Mesothelial cell of epicardium (in vitro differentiated cells): ENCODE measurements around the gene BRCA1. TPM values are rescaled to one million over a fixed set of nuclear protein-coding genes. Genes with fewer than 3 reads are reported as not detected.
"Not testable (repeated sequence)": the region's sequence is repeated elsewhere in the genome, so short reads cannot be mapped to it uniquely, and the experiment has no call there.

Experiments used
- DNase-seq, 2 experiments: peaks; one replicate each; pipeline ENCODE4 v3.0.0; 2021; ENCODE audit warnings: low spot score in 2 of 2; ENCODE audit not compliant: unreplicated experiment in 2 of 2
- H3K27ac Mint-ChIP-seq: 2 replicates; pipeline ENCODE4 v1.8.0; 2021; ENCODE audit warnings: mixed read lengths
- H3K27me3 Mint-ChIP-seq: 2 replicates; pipeline ENCODE4 v1.8.0; 2021; ENCODE audit warnings: low read depth, mixed read lengths
- H3K36me3 Mint-ChIP-seq: 2 replicates; pipeline ENCODE4 v1.8.0; 2021; ENCODE audit warnings: mixed read lengths
- H3K4me1 Mint-ChIP-seq: 2 replicates; pipeline ENCODE4 v1.8.0; 2021; ENCODE audit warnings: mixed read lengths
- H3K4me3 Mint-ChIP-seq: 2 replicates; pipeline ENCODE4 v1.8.0; 2021; ENCODE audit warnings: mild to moderate bottlenecking, moderate library complexity, mixed read lengths
- H3K9me3 Mint-ChIP-seq: 2 replicates; pipeline ENCODE4 v1.8.0; 2021; ENCODE audit warnings: mixed read lengths
- total RNA-seq: library from RNA; stranded (reverse); gene quantifications from 3 replicates; pipeline ENCODE4 v1.2.1, GENCODE V29; 2021
- TF ChIP-seq, protein P1 (sequence below): fragments of 200-600 bp; sonication (generic); IDR thresholded peaks from one replicate; pipeline ENCODE4 v1.5.0; 2021; ENCODE audit warnings: antibody characterized with exemption; ENCODE audit not compliant: unreplicated experiment

BRCA1 gene
- total RNA-seq, 1 donor from 2014 or later = 15.5 TPM

- no peaks in the 10 kb centered on the region for H3K27me3 Mint-ChIP-seq
- no peak overlapping the region for H3K4me3 Mint-ChIP-seq
- peak in 1 of 2 experiments; percentile 39 for DNase-seq
- H3K9me3 Mint-ChIP-seq = no peaks in the 10 kb centered on the region
- no peaks in the 10 kb centered on the region for H3K36me3 Mint-ChIP-seq
- peaks cover 18% of the 10 kb centered on the region for H3K4me1 Mint-ChIP-seq
- TF ChIP-seq, protein P1, sequence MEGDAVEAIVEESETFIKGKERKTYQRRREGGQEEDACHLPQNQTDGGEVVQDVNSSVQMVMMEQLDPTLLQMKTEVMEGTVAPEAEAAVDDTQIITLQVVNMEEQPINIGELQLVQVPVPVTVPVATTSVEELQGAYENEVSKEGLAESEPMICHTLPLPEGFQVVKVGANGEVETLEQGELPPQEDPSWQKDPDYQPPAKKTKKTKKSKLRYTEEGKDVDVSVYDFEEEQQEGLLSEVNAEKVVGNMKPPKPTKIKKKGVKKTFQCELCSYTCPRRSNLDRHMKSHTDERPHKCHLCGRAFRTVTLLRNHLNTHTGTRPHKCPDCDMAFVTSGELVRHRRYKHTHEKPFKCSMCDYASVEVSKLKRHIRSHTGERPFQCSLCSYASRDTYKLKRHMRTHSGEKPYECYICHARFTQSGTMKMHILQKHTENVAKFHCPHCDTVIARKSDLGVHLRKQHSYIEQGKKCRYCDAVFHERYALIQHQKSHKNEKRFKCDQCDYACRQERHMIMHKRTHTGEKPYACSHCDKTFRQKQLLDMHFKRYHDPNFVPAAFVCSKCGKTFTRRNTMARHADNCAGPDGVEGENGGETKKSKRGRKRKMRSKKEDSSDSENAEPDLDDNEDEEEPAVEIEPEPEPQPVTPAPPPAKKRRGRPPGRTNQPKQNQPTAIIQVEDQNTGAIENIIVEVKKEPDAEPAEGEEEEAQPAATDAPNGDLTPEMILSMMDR = no peak
- no peak overlapping the region for H3K27ac Mint-ChIP-seq
These were observed 44.5 kb upstream of the BRCA1 start for GRCh38 chr17:43169561-43170139.

- not testable (repeated sequence) for H3K36me3 Mint-ChIP-seq, DNase-seq, H3K4me3 Mint-ChIP-seq, H3K4me1 Mint-ChIP-seq, H3K27me3 Mint-ChIP-seq, H3K27ac Mint-ChIP-seq, H3K9me3 Mint-ChIP-seq
These were observed 40.8 kb upstream of the BRCA1 start for GRCh38 chr17:43165971-43166370.

DNA sequence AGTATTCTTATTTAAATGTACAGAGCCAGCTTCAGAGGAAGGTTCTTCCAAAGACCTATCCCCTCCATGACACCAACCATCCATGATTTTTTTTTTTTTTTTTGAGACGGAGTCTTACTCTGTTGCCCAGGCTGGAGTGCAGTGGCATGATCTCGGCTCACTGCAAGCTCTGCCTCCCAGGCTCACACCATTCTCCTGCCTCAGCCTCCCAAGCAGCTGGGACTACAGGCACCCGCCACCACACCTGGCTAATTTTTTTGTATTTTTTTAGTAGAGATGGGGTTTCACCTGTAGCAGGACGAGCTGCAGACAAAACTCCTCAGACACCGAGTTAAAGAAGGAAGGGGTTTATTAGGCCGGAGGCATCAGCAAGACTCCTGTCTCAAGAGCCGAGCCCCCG, 34.8 kb upstream of the BRCA1 start:
- not testable (repeated sequence) for H3K4me3 Mint-ChIP-seq, DNase-seq, H3K36me3 Mint-ChIP-seq, H3K9me3 Mint-ChIP-seq, H3K27me3 Mint-ChIP-seq, H3K4me1 Mint-ChIP-seq, H3K27ac Mint-ChIP-seq

DNA sequence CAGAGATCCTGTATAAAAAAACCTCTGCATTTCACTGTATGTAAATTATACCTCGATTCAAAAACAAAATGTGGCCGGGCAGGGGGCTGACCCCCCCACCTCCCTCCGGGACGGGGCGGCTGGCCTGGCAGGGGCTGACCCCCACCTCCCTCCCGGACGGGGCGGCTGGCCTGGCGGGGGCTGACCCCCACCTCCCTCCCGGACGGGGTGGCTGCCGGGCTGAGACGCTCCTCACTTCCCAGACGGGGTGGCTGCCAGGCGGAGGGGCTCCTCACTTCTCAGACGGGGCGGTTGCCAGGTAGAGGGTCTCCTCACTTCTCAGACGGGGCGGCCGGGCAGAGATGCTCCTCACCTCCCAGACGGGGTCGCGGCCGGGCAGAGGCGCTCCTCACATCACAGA, 34.1 kb upstream of the BRCA1 start:
- not testable (repeated sequence) for H3K27ac Mint-ChIP-seq, H3K4me3 Mint-ChIP-seq, H3K9me3 Mint-ChIP-seq, H3K4me1 Mint-ChIP-seq, H3K36me3 Mint-ChIP-seq, H3K27me3 Mint-ChIP-seq, DNase-seq

DNA sequence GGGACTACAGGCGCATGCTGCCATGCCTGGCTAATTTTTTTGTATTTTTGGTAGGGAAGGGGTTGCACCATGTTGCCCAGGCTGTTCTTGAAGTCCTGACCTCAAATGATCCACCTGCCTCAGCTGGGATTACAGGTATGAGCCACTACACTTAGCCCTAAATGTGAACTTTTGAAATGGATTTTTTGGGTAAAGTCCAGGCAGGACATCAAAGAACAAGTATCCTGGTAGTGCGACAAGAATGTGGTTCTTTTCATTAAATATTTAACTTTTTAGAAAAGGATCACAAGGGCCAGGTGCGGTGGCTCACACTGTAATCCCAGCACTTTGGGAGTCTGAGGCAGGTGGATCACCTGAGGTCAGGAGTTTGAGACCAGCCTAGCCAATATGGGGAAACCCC, 30.5 kb upstream of the BRCA1 start:
- no peak overlapping the region for H3K4me3 Mint-ChIP-seq
- H3K27me3 Mint-ChIP-seq = no peaks in the 10 kb centered on the region
- H3K36me3 Mint-ChIP-seq = peaks cover 13% of the 10 kb centered on the region
- no peak overlapping the region for H3K27ac Mint-ChIP-seq
- H3K4me1 Mint-ChIP-seq = no peaks in the 10 kb centered on the region
- H3K9me3 Mint-ChIP-seq = peaks cover 8% of the 10 kb centered on the region
- DNase-seq = no peak
- TF ChIP-seq, protein P1 = no peak

DNA sequence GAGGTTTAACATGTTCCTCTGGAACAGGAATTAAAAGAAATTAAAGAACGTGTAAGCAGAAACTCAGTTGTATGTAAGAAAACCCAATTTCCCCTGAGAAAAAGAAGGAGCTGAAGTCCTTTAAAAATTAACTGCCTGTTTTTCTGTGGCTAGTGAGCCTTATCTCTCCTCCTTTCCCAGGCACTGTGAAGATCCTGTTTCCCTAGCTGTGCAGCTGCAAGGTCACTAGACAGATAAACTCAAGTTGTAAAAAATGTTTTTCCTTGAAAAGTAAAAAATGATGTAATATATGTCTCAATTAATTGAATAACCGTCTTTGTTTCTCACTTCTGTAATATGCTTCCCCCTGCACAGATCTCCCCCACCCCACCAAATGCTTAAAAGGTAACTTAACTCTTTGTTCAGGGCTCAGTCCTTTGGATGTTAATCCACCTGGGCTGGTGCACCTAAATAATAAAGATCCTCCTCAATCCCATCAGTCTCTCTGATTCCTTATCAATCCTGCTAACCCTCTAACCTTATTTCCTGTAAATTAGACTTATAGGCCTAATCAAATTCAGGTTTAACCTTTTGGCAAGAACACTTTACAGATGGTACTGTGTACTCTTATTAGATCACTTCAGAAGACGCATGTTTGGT, 28.2 kb upstream of the BRCA1 start:
- Mint-ChIP-seq H3K27ac (peak overlapping the region; percentile 16), H3K36me3 (peaks cover 13% of the 10 kb centered on the region)
- H3K4me3 Mint-ChIP-seq, H3K4me1 Mint-ChIP-seq, H3K27me3 Mint-ChIP-seq, DNase-seq, H3K9me3 Mint-ChIP-seq: not testable (repeated sequence)

DNA sequence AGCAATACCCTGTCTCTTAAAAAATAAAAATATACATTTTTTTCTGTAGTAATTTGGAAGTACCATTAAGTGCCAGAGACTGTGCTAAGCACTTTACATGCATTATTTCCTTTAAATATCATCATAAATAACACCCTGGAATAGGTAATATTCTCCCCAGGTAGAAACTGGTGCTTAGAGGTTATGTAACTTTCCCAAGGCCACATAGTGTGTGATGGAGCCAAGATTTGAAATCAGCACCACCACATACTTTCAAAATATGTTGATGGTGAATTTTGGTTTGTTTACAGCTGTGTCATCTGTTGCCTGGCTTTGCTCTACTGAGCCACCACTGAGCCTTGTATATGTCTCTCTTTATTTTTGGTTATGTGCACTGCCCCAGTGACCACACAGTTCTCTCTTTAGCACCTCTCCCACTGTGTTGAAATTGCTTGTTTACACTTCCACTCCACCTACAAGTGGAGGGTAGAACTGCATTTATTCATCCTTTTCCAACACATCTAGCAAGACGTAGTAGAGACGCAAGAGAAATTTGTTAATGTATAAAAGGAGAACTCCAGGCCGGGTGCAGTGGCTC, 26.8 kb upstream of the BRCA1 start:
- Mint-ChIP-seq H3K36me3 (peaks cover 15% of the 10 kb centered on the region), H3K27me3 (no peaks in the 10 kb centered on the region), H3K4me1 (no peaks in the 10 kb centered on the region), H3K9me3 (peaks cover 8% of the 10 kb centered on the region), H3K4me3 (no peak overlapping the region), H3K27ac (no peak overlapping the region)
- no peak for DNase-seq
- TF ChIP-seq, protein P1 = no peak
